IgD-negative memory B cell (primary cell): Measurements from ENCODE around the gene KCTD21. TPM values are rescaled to one million over a fixed set of nuclear protein-coding genes. Genes with fewer than 3 reads are reported as not detected.

Source experiments
- H3K27ac Mint-ChIP-seq, 3 donors: one replicate each; pipeline ENCODE4 v1.8.0; 2020 to 2022; ENCODE audit warnings: mild to moderate bottlenecking in 3 of 3, mixed read lengths in 3 of 3, moderate library complexity in 1 of 3
- H3K27me3 Mint-ChIP-seq: one replicate; pipeline ENCODE4 v1.8.0; 2021; ENCODE audit warnings: mixed read lengths
- H3K36me3 Mint-ChIP-seq: one replicate; pipeline ENCODE4 v1.8.0; 2020; ENCODE audit warnings: mild to moderate bottlenecking, mixed read lengths
- H3K4me1 Mint-ChIP-seq, 3 donors: one replicate each; pipeline ENCODE4 v1.8.0; 2020 to 2022; ENCODE audit warnings: mixed read lengths in 3 of 3, mild to moderate bottlenecking in 1 of 3
- H3K4me3 Mint-ChIP-seq, 4 donors: one replicate each; pipeline ENCODE4 v1.8.0; 2020 to 2022; ENCODE audit warnings: mild to moderate bottlenecking in 4 of 4, mixed read lengths in 4 of 4, moderate library complexity in 3 of 4
- H3K9me3 Mint-ChIP-seq, 3 donors: one replicate each; pipeline ENCODE4 v1.8.0; 2020 to 2021; ENCODE audit warnings: mixed read lengths in 3 of 3, mild to moderate bottlenecking in 1 of 3
- polyA plus RNA-seq: library from polyadenylated mRNA; unstranded; fragments of 300-500 nt; fragmentation: Illumina TruSeq; gene quantifications from one replicate; pipeline ENCODE4 v1.2.3, GENCODE V29; 2021

The KCTD21 gene
- polyA plus RNA-seq, 1 donor from 2014 or later, result 1.9 TPM

- Mint-ChIP-seq H3K27me3 (no peaks in the 10 kb centered on the region), H3K4me3 (peak overlapping the region; percentile 96 to 100 (median 98)), H3K27ac (peak overlapping the region in 2 of 3 donors; percentile 91 to 92), H3K9me3 (no peaks in the 10 kb centered on the region), H3K4me1 (peaks cover 16 to 33% (median 31%) of the 10 kb centered on the region in 3 donors), H3K36me3 (peaks cover 5% of the 10 kb centered on the region)
Observed at GRCh38 chr11:78138291-78138690, 50.1 kb downstream of the KCTD21 start.

- H3K27ac Mint-ChIP-seq, result no peak overlapping the region
- peaks cover 3% of the 10 kb centered on the region for H3K36me3 Mint-ChIP-seq
Observed at GRCh38 chr11:78132475-78132874, 56.0 kb downstream of the KCTD21 start.

GRCh38 chr11:78131956-78132355 lies 56.5 kb downstream of the KCTD21 start:
- H3K27ac Mint-ChIP-seq, result no peak overlapping the region
- H3K27me3 Mint-ChIP-seq, result no peaks in the 10 kb centered on the region
- H3K4me1 Mint-ChIP-seq, result peaks cover 0 to 9% (median 5%) of the 10 kb centered on the region in 3 donors
- no peaks in the 10 kb centered on the region for H3K9me3 Mint-ChIP-seq
- no peak overlapping the region for H3K4me3 Mint-ChIP-seq
- no peaks in the 10 kb centered on the region for H3K36me3 Mint-ChIP-seq

More at GRCh38 chr11:78132475-78132874, 56.0 kb downstream of the KCTD21 start:
- Mint-ChIP-seq H3K9me3 (no peaks in the 10 kb centered on the region), H3K4me1 (peaks cover 5 to 9% (median 9%) of the 10 kb centered on the region in 3 donors), H3K27me3 (no peaks in the 10 kb centered on the region), H3K4me3 (no peak overlapping the region)

- H3K36me3 Mint-ChIP-seq, result peaks cover 1% of the 10 kb centered on the region
- H3K9me3 Mint-ChIP-seq, result no peaks in the 10 kb centered on the region
- H3K27ac Mint-ChIP-seq, result no peak overlapping the region
- peaks cover 0 to 7% (median 3%) of the 10 kb centered on the region in 3 donors for H3K4me1 Mint-ChIP-seq
- H3K27me3 Mint-ChIP-seq, result no peaks in the 10 kb centered on the region
- no peak overlapping the region for H3K4me3 Mint-ChIP-seq
Observed at GRCh38 chr11:78127403-78127802, 61.0 kb downstream of the KCTD21 start.

Other genes with a start within 250 kb of the KCTD21 start
- gene INTS4, start 194.0 kb downstream of the KCTD21 start, polyA plus RNA-seq, result 34.6 TPM
- gene KCTD14, start 165.3 kb downstream of the KCTD21 start, polyA plus RNA-seq, result 0.30 TPM
- gene THRSP, start 124.8 kb downstream of the KCTD21 start, polyA plus RNA-seq, result not detected
- 174 TPM for gene NDUFC2, start 108.8 kb downstream of the KCTD21 start, polyA plus RNA-seq
- gene ALG8, start 49.0 kb downstream of the KCTD21 start, polyA plus RNA-seq, result 55.1 TPM
- 0.30 TPM for gene USP35, start 293 bp upstream of the KCTD21 start, polyA plus RNA-seq
- 4.2 TPM for gene GAB2, start 229.2 kb upstream of the KCTD21 start, polyA plus RNA-seq